ENCODE results near the gene TMBIM1.

Gene TMBIM1

DNA sequence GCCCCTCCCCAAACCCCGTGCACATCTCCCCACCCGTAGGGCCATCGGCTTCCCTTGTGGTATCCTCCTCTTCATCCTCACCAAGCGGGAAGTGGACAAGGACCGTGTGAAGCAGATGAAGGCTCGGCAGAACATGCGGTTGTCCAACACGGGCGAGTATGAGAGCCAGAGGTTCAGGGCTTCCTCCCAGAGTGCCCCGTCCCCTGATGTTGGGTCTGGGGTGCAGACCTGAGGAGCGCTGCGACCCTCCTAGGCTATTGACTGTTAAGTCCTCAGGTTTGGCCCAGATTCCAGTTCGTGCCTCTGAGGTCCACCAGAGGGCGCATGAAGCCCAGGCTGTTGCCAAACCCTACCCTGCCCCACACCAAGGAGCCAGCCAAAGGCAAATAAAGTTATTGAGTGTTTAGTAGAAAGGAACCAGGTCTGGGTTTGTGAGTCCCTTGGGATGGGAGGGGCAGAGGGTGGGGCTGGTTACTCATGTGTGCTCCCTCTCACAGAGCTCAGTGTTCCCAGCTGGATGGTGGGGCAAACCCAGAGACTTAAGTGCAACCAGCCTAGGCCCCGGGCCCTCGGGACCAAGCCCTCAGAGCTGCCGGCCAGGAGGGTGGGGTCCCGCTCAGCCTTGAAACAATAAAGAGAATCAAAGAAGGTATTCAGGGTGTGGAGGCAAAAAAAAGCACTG is 19.6 kb downstream of the TMBIM1 start:
- no peak overlapping the region for H3K4me3 ChIP-seq (ENCODE audit: low read depth, low read length)

- H3K4me3 ChIP-seq (ENCODE audit: low read depth, low read length): no peak overlapping the region
Measured at GRCh38 chr2:218271865-218272530, 20.3 kb downstream of the TMBIM1 start.

DNA sequence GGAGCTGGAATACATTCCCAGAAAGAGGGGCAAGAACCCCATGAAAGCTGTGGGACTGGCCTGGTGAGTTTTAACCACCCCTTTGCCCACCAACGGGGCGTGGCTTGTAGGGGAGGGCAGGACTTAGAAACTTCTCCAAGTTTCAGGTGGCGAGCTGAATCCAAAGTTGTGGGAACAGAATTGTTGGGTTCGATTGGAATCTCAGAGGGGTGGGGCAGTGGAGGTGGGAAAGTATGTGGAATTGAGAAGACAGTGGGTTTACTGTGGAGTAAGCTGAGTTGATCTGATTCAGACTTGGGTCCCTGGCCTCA is 20.9 kb downstream of the TMBIM1 start:
- H3K4me3 ChIP-seq (ENCODE audit: low read depth, low read length): no peak overlapping the region

DNA sequence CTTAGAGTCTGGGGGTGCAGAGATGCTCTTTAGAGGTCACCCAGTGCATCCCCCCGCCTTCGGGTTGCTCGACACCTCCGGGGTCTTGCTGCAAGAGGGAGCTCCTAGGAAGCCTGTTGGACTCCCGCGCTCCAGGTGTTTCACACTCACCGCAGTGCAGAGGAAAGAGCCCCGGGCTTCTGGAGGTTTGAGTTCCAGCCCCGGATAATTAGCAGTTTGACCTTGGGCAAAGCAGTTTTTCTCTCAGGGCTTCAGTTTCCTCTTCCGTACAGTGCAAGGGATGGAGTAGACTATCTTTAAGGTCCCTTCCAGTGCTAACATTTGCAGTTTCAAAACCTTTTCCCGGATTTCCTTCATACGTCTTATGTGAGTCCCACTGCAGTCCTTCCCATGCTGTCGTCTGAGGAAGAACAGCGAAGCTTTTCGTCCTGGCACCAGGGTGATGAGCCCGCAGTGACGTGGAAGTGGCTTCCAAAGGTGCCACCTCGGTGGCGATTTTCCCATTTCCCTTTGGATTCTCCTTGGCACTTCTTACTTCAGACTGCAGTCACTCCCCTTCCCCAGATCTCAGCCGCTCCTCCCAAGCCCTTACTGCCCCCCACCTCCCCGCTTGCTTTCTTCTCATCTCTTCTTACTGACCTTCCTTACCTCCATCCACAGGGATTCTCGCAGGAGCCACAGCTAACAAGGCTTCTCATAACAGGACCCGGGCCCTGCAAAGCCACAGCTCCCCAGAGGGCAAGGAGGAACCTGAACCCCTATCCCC is 21.4 kb downstream of the TMBIM1 start:
- peak overlapping the region; percentile 96 for H3K4me3 ChIP-seq (ENCODE audit: low read depth, low read length)

GRCh38 chr2:218269900-218270720 is 22.2 kb downstream of the TMBIM1 start, which contains the start of the genes AAMP and PNKD:
TSS of gene AAMP (minus strand) at chr2:218270137. CDS start at chr2:218270086, 51 bp downstream.
TSS of gene PNKD (plus strand) at chr2:218270519. CDS start at chr2:218270536, 17 bp downstream.
- peak within 1 kb of the TSS; percentile 96 for H3K4me3 ChIP-seq (ENCODE audit: low read depth, low read length)

DNA sequence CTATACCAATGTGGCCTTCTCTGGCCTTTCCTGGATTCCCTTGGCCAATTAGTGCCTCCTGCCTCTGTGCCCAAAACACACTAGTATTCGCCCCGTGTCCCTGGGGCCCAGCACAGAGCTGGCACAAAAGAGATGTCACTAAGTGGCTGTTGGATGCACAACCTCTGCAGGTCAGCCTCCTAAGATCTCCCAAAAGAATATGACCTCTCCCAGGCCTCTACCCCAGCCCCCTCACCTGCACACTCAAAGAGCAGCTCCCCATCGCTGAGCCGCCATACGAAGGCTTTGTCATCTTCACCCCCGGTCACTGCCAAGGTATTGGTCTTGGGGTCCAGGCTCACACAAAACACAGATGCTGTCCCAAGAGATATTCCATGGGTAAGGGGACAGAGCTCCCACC is 25.0 kb downstream of the TMBIM1 start:
- no peak overlapping the region for H3K4me3 ChIP-seq (ENCODE audit: low read depth, low read length)

- no peak overlapping the region for H3K4me3 ChIP-seq (ENCODE audit: low read depth, low read length)
Measured at GRCh38 chr2:218266316-218266979, 25.9 kb downstream of the TMBIM1 start.

- no peak overlapping the region for H3K4me3 ChIP-seq (ENCODE audit: low read depth, low read length)
Measured at GRCh38 chr2:218265626-218266025, 26.7 kb downstream of the TMBIM1 start.

- H3K4me3 ChIP-seq (ENCODE audit: low read depth, low read length): no peak overlapping the region
Measured at GRCh38 chr2:218264773-218265561, 27.3 kb downstream of the TMBIM1 start.

GRCh38 chr2:218263817-218264641 is 28.3 kb downstream of the TMBIM1 start:
- H3K4me3 ChIP-seq (ENCODE audit: low read depth, low read length): no peak overlapping the region

- H3K4me3 ChIP-seq (ENCODE audit: low read depth, low read length): no peak overlapping the region
Measured at GRCh38 chr2:218262631-218263586, 29.4 kb downstream of the TMBIM1 start.

GRCh38 chr2:218262237-218262600 is 30.1 kb downstream of the TMBIM1 start:
- no peak overlapping the region for H3K4me3 ChIP-seq (ENCODE audit: low read depth, low read length)

- H3K4me3 ChIP-seq (ENCODE audit: low read depth, low read length): no peak overlapping the region
Measured at GRCh38 chr2:218261423-218262236, 30.7 kb downstream of the TMBIM1 start.

DNA sequence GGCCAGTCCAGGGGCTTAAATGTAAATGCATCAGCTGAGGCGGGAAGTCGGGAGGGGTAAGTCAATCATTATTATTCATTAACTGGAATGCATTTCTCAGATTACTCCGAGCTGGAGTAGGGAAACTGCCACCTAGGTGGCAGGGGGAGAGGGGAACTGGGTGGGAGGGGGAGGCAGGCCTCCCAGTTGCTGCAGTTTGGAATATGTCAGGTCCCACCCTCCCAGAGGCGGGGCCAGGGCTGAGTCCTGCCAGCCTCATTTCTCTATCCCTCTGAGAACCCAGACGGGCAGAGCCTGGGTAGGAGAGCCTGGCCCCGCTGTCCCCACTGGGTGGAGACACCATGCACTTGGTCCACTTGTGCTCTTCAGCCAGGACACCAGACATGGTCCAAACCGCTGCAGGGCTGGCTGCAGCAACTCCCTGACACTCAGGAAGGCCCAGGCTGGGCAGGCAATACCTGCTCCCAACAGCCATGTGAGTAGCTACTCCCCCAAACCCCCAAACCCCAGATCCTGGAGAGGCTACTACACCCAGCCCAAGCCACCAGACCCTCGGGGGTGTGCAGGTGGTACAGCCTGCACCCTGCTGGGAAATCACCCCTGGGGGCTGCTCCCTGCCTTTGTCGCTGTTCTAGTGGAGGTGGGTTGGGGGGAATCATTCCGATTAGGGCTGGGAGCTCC is 31.4 kb downstream of the TMBIM1 start, which contains the start of gene GPBAR1:
Gene GPBAR1, plus strand, starts transcription at position 274 of the 681 bp plus-strand sequence. CDS start 1,710 bp downstream, outside the sequence.
- H3K4me3 ChIP-seq (ENCODE audit: low read depth, low read length): no peak within 1 kb of the TSS

- no peak overlapping the region for H3K4me3 ChIP-seq (ENCODE audit: low read depth, low read length)
Measured at GRCh38 chr2:218260166-218260565, 32.1 kb downstream of the TMBIM1 start.

Measured in iPS-11a (cell line).